Measurements from ENCODE around the gene TAL2. TPM values are rescaled to one million over a fixed set of nuclear protein-coding genes. Genes with fewer than 3 reads are reported as not detected.

The TAL2 gene
- total RNA-seq, 1 donor from 2014 or later, result 0.30 TPM

DNA sequence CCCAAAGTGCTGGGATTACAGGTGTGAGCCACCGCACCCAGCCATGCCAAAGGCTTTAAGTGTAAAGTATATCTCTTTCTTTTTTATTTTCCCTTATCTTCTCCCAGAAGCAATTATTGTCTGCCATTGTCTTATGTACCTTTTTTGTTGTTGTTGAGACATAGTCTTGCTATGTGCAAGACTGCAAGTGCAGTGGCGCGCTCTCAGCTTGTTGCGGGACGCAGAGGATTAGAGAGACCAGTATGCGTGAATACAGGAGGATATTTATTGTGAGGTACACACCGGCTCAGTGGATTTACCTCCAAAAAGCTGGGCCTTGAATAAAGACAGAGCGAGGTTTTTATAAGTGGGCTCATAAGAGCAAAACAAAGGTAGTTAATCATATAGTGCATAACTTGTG lies 43.9 kb downstream of the TAL2 start:
- no peak for DNase-seq (ENCODE audit: low read depth)

DNA sequence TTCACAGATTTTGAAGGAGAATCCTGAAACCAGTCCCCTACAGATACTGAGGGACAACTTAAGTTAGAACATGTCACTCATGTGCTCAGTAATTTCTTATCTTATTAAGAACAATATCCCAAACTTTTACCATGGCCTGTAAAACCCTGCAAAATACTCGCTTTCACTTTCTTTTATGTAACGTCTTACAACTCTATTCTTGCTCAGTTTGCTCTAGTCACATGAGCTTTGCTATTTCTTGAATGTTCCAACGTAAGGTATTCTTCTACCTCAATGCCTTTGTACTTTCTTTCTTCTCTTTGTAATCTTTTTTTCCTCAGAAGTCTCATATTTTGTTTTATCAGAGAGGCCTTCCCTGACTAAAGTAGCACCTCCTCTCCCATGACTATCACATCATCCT lies 46.1 kb downstream of the TAL2 start:
- DNase-seq (ENCODE audit: low read depth), result no peak

DNA sequence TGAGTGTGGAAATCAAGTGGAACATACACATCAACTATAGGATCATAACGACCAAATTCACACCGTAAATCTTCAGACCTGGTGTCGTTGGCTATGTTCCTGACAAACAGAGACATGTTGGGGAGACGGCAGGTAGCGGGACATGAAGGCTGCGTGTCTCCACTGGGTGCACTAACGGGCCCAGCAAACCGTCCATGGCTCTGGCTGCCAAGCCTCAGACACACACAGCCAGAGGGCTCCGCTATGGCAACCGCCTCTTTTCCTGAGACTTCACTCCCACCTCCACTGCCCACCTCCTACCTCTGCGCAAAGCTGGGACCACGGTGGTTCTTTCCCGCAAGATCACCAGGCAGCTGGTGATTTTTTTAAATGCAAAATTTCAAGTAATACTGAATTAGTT lies 48.4 kb downstream of the TAL2 start:
- DNase-seq (ENCODE audit: low read depth), result no peak

DNA sequence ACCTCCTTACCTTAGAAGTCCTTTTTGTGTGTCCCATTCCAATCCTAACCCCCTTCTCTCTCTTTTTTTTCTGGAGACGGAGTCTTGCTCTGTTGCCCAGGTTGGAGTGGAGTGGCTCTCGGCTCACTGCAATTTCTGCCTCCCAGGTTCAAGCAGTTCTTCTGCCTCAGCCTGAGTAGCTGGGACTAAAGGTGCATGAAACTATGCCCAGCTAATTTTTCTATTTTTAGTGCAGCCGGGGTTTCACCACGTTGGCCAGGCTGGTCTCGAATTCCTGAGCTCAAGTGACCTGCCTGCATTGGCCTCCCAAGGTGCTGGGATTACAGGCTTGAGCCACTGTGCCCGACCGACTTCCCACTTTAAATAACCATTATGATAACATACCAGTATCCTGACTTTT lies 49.6 kb downstream of the TAL2 start:
- no peak for DNase-seq (ENCODE audit: low read depth)

DNA sequence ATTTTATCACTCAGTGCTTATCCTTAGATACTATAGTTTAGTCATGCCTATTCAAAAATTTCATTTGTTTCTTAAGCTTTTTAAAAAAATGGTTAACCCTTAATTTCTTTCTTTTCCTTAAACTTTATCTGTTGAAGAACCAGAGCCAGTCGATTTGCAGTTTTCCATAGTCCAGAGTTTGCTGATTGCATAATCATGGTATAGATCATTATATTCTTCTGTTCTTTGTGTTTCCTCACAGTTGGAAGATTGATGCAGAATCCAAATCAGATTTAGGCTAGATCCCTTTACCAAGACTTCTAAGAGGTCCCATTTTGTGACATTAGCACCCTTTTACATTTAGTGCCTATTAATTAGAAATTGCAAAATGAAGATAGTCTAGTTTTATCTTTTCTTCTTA lies 50.0 kb downstream of the TAL2 start:
- no peak for DNase-seq (ENCODE audit: low read depth)

Other genes starting within 250 kb of the TAL2 start
- 9.4 and 12.1 TPM in 2 replicates for gene FSD1L, start 214.4 kb upstream of the TAL2 start, total RNA-seq
- gene FKTN, start 104.3 kb upstream of the TAL2 start, total RNA-seq, result 32.6 and 38.2 TPM in 2 replicates
- gene TMEM38B, start 32.1 kb downstream of the TAL2 start, total RNA-seq, result 12.6 and 18.2 TPM in 2 replicates